ENCODE data around the gene RBP2.

RBP2 gene

GRCh38 chr3:139476348-139476747 lies at the start of gene RBP2:
Gene RBP2, minus strand, starts transcription at chr3:139476516. Its CDS starts 57 bp downstream, at chr3:139476459.
- no peak for DNase-seq

- no peak for DNase-seq
Observed at GRCh38 chr3:139524841-139525636, 48.7 kb upstream of the RBP2 start.

GRCh38 chr3:139523718-139524117 lies 47.4 kb upstream of the RBP2 start:
- DNase-seq: no peak

GRCh38 chr3:139523166-139523565 lies 46.9 kb upstream of the RBP2 start:
- no peak for DNase-seq

GRCh38 chr3:139522421-139522820 lies 46.1 kb upstream of the RBP2 start:
- DNase-seq: peak; percentile 13

GRCh38 chr3:139521816-139522215 lies 45.5 kb upstream of the RBP2 start:
- DNase-seq: no peak

- no peak for DNase-seq
Observed at GRCh38 chr3:139521144-139521543, 44.8 kb upstream of the RBP2 start.

GRCh38 chr3:139519998-139520737 lies 43.9 kb upstream of the RBP2 start:
- DNase-seq: peak; percentile 46

GRCh38 chr3:139518926-139519842 lies 42.9 kb upstream of the RBP2 start:
- DNase-seq: no peak

GRCh38 chr3:139518306-139518705 lies 42.0 kb upstream of the RBP2 start:
- DNase-seq: no peak

GRCh38 chr3:139517321-139518065 lies 41.2 kb upstream of the RBP2 start:
- no peak for DNase-seq

- no peak for DNase-seq
Observed at GRCh38 chr3:139514741-139515140, 38.4 kb upstream of the RBP2 start.

GRCh38 chr3:139509631-139510030 lies 33.3 kb upstream of the RBP2 start:
- DNase-seq: no peak

GRCh38 chr3:139506766-139507165 lies 30.4 kb upstream of the RBP2 start:
- no peak for DNase-seq

- no peak for DNase-seq
Observed at GRCh38 chr3:139505829-139506386, 29.6 kb upstream of the RBP2 start.

GRCh38 chr3:139499536-139499935 lies 23.2 kb upstream of the RBP2 start:
- no peak for DNase-seq

- no peak for DNase-seq
Observed at GRCh38 chr3:139493826-139494385, 17.6 kb upstream of the RBP2 start.

GRCh38 chr3:139491966-139492365 lies 15.7 kb upstream of the RBP2 start:
- no peak for DNase-seq

GRCh38 chr3:139491027-139491700 lies 14.8 kb upstream of the RBP2 start:
- DNase-seq: no peak

- no peak for DNase-seq
Observed at GRCh38 chr3:139482206-139482605, 5.9 kb upstream of the RBP2 start.

GRCh38 chr3:139481116-139481515 lies 4.8 kb upstream of the RBP2 start:
- no peak for DNase-seq

All from OCI-M1 (cell line).